Measurements from ENCODE around the gene SHMT2. TPM values are rescaled to one million over a fixed set of nuclear protein-coding genes. Genes with fewer than 3 reads are reported as not detected.
A peak's percentile ranks its signal among the peaks of the same experiment; 100 is the strongest.

Gene SHMT2
- total RNA-seq, 2 donors from 2014 or later, result 507 to 550 TPM

GRCh38 chr12:57230381-57231155 is 1.1 kb downstream of the SHMT2 start:
- Mint-ChIP-seq H3K36me3 (ENCODE audit: insufficient read depth in 2 of 2) (peaks cover 31 to 37% of the 10 kb centered on the region in 2 donors), H3K27me3 (ENCODE audit: low read depth) (peaks cover 22% of the 10 kb centered on the region), H3K4me3 (peak overlapping the region; percentile 93 to 100), H3K27ac (peak overlapping the region; percentile 100), H3K9me3 (no peaks in the 10 kb centered on the region), H3K4me1 (ENCODE audit: low read depth) (peaks cover 70% of the 10 kb centered on the region)
- peak in 1 of 2 donors; percentile 1 for DNase-seq
- ATAC-seq (replicated peaks in 1 of 2), result no peak

GRCh38 chr12:57231276-57232021 is 1.9 kb downstream of the SHMT2 start:
- no peak overlapping the region for H3K27ac Mint-ChIP-seq
- DNase-seq, result no peak
- H3K4me1 Mint-ChIP-seq (ENCODE audit: low read depth), result peaks cover 69% of the 10 kb centered on the region
- H3K9me3 Mint-ChIP-seq, result no peaks in the 10 kb centered on the region
- H3K4me3 Mint-ChIP-seq, result peak overlapping the region; percentile 93 to 100
- ATAC-seq (replicated peaks in 1 of 2), result no peak
- H3K36me3 Mint-ChIP-seq (ENCODE audit: insufficient read depth in 2 of 2), result peaks cover 31 to 37% of the 10 kb centered on the region in 2 donors
- H3K27me3 Mint-ChIP-seq (ENCODE audit: low read depth), result peaks cover 13% of the 10 kb centered on the region

- H3K36me3 Mint-ChIP-seq (ENCODE audit: insufficient read depth in 2 of 2), result peaks cover 31 to 37% of the 10 kb centered on the region in 2 donors
- DNase-seq (no peak), ATAC-seq (replicated peaks in 1 of 2) (no peak)
- H3K27me3 Mint-ChIP-seq (ENCODE audit: low read depth), result peaks cover 11% of the 10 kb centered on the region
- H3K4me3 Mint-ChIP-seq, result peak overlapping the region; percentile 93 to 100
- H3K27ac Mint-ChIP-seq, result no peak overlapping the region
- H3K4me1 Mint-ChIP-seq (ENCODE audit: low read depth), result peaks cover 71% of the 10 kb centered on the region
- H3K9me3 Mint-ChIP-seq, result no peaks in the 10 kb centered on the region
These were observed 2.7 kb downstream of the SHMT2 start for GRCh38 chr12:57232156-57232756.

GRCh38 chr12:57233357-57234232 is 4.1 kb downstream of the SHMT2 start:
- no peak overlapping the region for H3K27ac Mint-ChIP-seq
- peak overlapping the region in 1 of 2 donors; percentile 29 for H3K4me3 Mint-ChIP-seq
- H3K36me3 Mint-ChIP-seq (ENCODE audit: insufficient read depth in 2 of 2), result peaks cover 31 to 37% of the 10 kb centered on the region in 2 donors

GRCh38 chr12:57234233-57234570 is 4.7 kb downstream of the SHMT2 start:
- Mint-ChIP-seq H3K9me3 (no peaks in the 10 kb centered on the region), H3K27ac (peak overlapping the region; percentile 21), H3K27me3 (ENCODE audit: low read depth) (peaks cover 19% of the 10 kb centered on the region), H3K4me3 (peak overlapping the region in 1 of 2 donors; percentile 29), H3K36me3 (ENCODE audit: insufficient read depth in 2 of 2) (peaks cover 31 to 40% of the 10 kb centered on the region in 2 donors), H3K4me1 (ENCODE audit: low read depth) (peaks cover 74% of the 10 kb centered on the region)
- no peak for DNase-seq
- ATAC-seq (replicated peaks in 1 of 2), result no peak

More at GRCh38 chr12:57233357-57234232, 4.1 kb downstream of the SHMT2 start:
- no peak for ATAC-seq (replicated peaks in 1 of 2)
- Mint-ChIP-seq H3K27me3 (ENCODE audit: low read depth) (peaks cover 14% of the 10 kb centered on the region), H3K9me3 (no peaks in the 10 kb centered on the region), H3K4me1 (ENCODE audit: low read depth) (peaks cover 75% of the 10 kb centered on the region)
- DNase-seq, result peak in 1 of 2 donors; percentile 1

GRCh38 chr12:57234571-57235016 is 5.1 kb downstream of the SHMT2 start:
- H3K4me1 Mint-ChIP-seq (ENCODE audit: low read depth), result peaks cover 75% of the 10 kb centered on the region
- H3K36me3 Mint-ChIP-seq (ENCODE audit: insufficient read depth in 2 of 2), result peaks cover 33 to 41% of the 10 kb centered on the region in 2 donors
- peak overlapping the region; percentile 21 for H3K27ac Mint-ChIP-seq
- ATAC-seq (replicated peaks in 1 of 2) (no peak), DNase-seq (peak in 1 of 2 donors; percentile 0)
- peak overlapping the region in 1 of 2 donors; percentile 29 for H3K4me3 Mint-ChIP-seq
- peaks cover 19% of the 10 kb centered on the region for H3K27me3 Mint-ChIP-seq (ENCODE audit: low read depth)
- H3K9me3 Mint-ChIP-seq, result no peaks in the 10 kb centered on the region

GRCh38 chr12:57235017-57235727 is 5.7 kb downstream of the SHMT2 start:
- Mint-ChIP-seq H3K27ac (no peak overlapping the region), H3K36me3 (ENCODE audit: insufficient read depth in 2 of 2) (peaks cover 28 to 38% of the 10 kb centered on the region in 2 donors), H3K9me3 (no peaks in the 10 kb centered on the region), H3K27me3 (ENCODE audit: low read depth) (peaks cover 19% of the 10 kb centered on the region), H3K4me1 (ENCODE audit: low read depth) (peaks cover 78% of the 10 kb centered on the region), H3K4me3 (no peak overlapping the region)
- ATAC-seq (replicated peaks in 1 of 2) (no peak), DNase-seq (peak in 1 of 2 donors; percentile 12)

- H3K27ac Mint-ChIP-seq, result no peak overlapping the region
- H3K4me1 Mint-ChIP-seq (ENCODE audit: low read depth), result peaks cover 78% of the 10 kb centered on the region
- peaks cover 26 to 38% of the 10 kb centered on the region in 2 donors for H3K36me3 Mint-ChIP-seq (ENCODE audit: insufficient read depth in 2 of 2)
- no peak for DNase-seq
- H3K4me3 Mint-ChIP-seq, result no peak overlapping the region
- no peaks in the 10 kb centered on the region for H3K9me3 Mint-ChIP-seq
- no peak for ATAC-seq (replicated peaks in 1 of 2)
- peaks cover 23% of the 10 kb centered on the region for H3K27me3 Mint-ChIP-seq (ENCODE audit: low read depth)
These were observed 6.2 kb downstream of the SHMT2 start for GRCh38 chr12:57235728-57236131.

GRCh38 chr12:57236201-57236924 is 6.9 kb downstream of the SHMT2 start:
- peaks cover 22 to 34% of the 10 kb centered on the region in 2 donors for H3K36me3 Mint-ChIP-seq (ENCODE audit: insufficient read depth in 2 of 2)
- peaks cover 78% of the 10 kb centered on the region for H3K4me1 Mint-ChIP-seq (ENCODE audit: low read depth)
- no peak for ATAC-seq (replicated peaks in 1 of 2)
- H3K9me3 Mint-ChIP-seq, result no peaks in the 10 kb centered on the region
- no peak overlapping the region for H3K27ac Mint-ChIP-seq
- H3K4me3 Mint-ChIP-seq, result peak overlapping the region in 1 of 2 donors; percentile 31
- peaks cover 30% of the 10 kb centered on the region for H3K27me3 Mint-ChIP-seq (ENCODE audit: low read depth)
- peak in 1 of 2 donors; percentile 39 for DNase-seq

- Mint-ChIP-seq H3K4me3 (peak overlapping the region; percentile 89 to 100), H3K36me3 (ENCODE audit: insufficient read depth in 2 of 2) (peaks cover 18 to 30% of the 10 kb centered on the region in 2 donors), H3K4me1 (ENCODE audit: low read depth) (peaks cover 78% of the 10 kb centered on the region)
These were observed 7.5 kb downstream of the SHMT2 start for GRCh38 chr12:57236925-57237595.

GRCh38 chr12:57237596-57237931 is 8.1 kb downstream of the SHMT2 start:
- peak overlapping the region; percentile 89 to 100 for H3K4me3 Mint-ChIP-seq
- ATAC-seq (replicated peaks in 1 of 2), result no peak
- H3K4me1 Mint-ChIP-seq (ENCODE audit: low read depth), result peaks cover 82% of the 10 kb centered on the region
- H3K36me3 Mint-ChIP-seq (ENCODE audit: insufficient read depth in 2 of 2), result peaks cover 17 to 29% of the 10 kb centered on the region in 2 donors
- no peaks in the 10 kb centered on the region for H3K9me3 Mint-ChIP-seq
- peaks cover 42% of the 10 kb centered on the region for H3K27me3 Mint-ChIP-seq (ENCODE audit: low read depth)
- no peak for DNase-seq
- H3K27ac Mint-ChIP-seq, result no peak overlapping the region

More at GRCh38 chr12:57236925-57237595, 7.5 kb downstream of the SHMT2 start:
- no peak overlapping the region for H3K27ac Mint-ChIP-seq
- no peaks in the 10 kb centered on the region for H3K9me3 Mint-ChIP-seq
- peaks cover 36% of the 10 kb centered on the region for H3K27me3 Mint-ChIP-seq (ENCODE audit: low read depth)
- DNase-seq, result peak in 1 of 2 donors; percentile 31
- ATAC-seq (replicated peaks in 1 of 2), result no peak

Data from activated T-cell treated with anti-CD3 and anti-CD28 coated beads, Interleukin-2, amount 50 U/mL, for 72 hours (primary cell).